HCT116 (cell line): ENCODE measurements around the gene HCFC1. TPM values are rescaled to one million over a fixed set of nuclear protein-coding genes. Genes with fewer than 3 reads are reported as not detected.

Experiments
- ATAC-seq: fragments of 200-7000 bp; cut with Tn5 transposase; 2 replicates; pipeline ENCODE4 v1.9.1; 2020; ENCODE audit warnings: mild to moderate bottlenecking, moderate library complexity
- BruUV-seq: library from RNA; stranded (reverse); fragments of 400-500 nt; replicated peaks from 2 replicates; lab custom pipeline; 2021; lab: Mats Ljungman, UMichigan
- CTCF ChIA-PET: fragments of 300-600 bp; sonication (Branson Sonifier 250); formaldehyde crosslinking; loops from one replicate; lab custom pipeline; 2021; ENCODE audit warnings: antibody characterized with exemption; lab: Charles Lee
- POLR2A ChIA-PET: fragments of 300-600, 350-600 bp; sonication (Branson Sonifier 250); formaldehyde crosslinking; loops from one replicate; lab custom pipeline; 2021; ENCODE audit warnings: antibody characterized with exemption; lab: Charles Lee
- RAD21 ChIA-PET, 2 experiments: fragments of 300-600 bp; sonication (Branson Sonifier 250); formaldehyde crosslinking; loops; one replicate each; lab custom pipeline; 2023; ENCODE audit warnings: low total read pairs in 2 of 2; ENCODE audit not compliant: uncharacterized antibody in 2 of 2, unreplicated experiment in 2 of 2, low non-redundant PET in 1 of 2; lab: Charles Lee
- DNase-seq: peaks from one replicate; pipeline ENCODE4 v3.0.0-alpha.2; 2010; ENCODE audit warnings: low read depth, low spot score
- H2AFZ ChIP-seq: fragments of 200-600 bp; shearing (Covaris generic), sonication (generic); 2 replicates; pipeline ENCODE4 v1.6.1; 2017; ENCODE audit warnings: low read depth, mixed run types, mixed read lengths, antibody characterized with exemption, low read length; ENCODE audit not compliant: poor library complexity, severe bottlenecking
- H3K27ac ChIP-seq: 2 replicates; pipeline ENCODE4 v1.5.1; 2012; ENCODE audit warnings: low read depth, low read length
- H3K27me3 ChIP-seq: fragments of 200-600 bp; sonication (generic); 2 replicates; pipeline ENCODE4 v1.6.1; 2016; ENCODE audit warnings: mixed run types, low read length, mixed read lengths; ENCODE audit not compliant: insufficient read depth
- H3K36me3 ChIP-seq, 2 experiments: fragments of 200-500 bp in 1 of 2; fragments of 200-600 bp in 1 of 2; sonication (Bioruptor generic) in 1 of 2; sonication (generic) in 1 of 2; 2 replicates each; pipeline versions ENCODE4 v1.5.1 to v1.6.1; 2014 to 2016; ENCODE audit warnings: low read length in 2 of 2, inconsistent platforms in 1 of 2, mixed read lengths in 1 of 2, mixed run types in 1 of 2; ENCODE audit not compliant: insufficient read depth in 2 of 2, control insufficient read depth in 1 of 2
- H3K4me1 ChIP-seq, 2 experiments: fragments of 200-600 bp in 1 of 2; sonication (generic) in 1 of 2; 2 replicates each; pipeline versions ENCODE4 v1.5.1 to v1.6.1; 2012 to 2017; ENCODE audit warnings: low read length in 2 of 2, inconsistent platforms in 1 of 2, mild to moderate bottlenecking in 1 of 2, mixed read lengths in 1 of 2, mixed run types in 1 of 2, moderate library complexity in 1 of 2; ENCODE audit not compliant: insufficient read depth in 2 of 2, control insufficient read depth in 1 of 2
- H3K4me2 ChIP-seq: fragments of 200-600 bp; sonication (generic); 2 replicates; pipeline ENCODE4 v1.6.1; 2017; ENCODE audit warnings: mixed run types, low read length, mixed read lengths
- H3K4me3 ChIP-seq, 2 experiments: fragments of 200-600 bp in 1 of 2; sonication (generic) in 1 of 2; replicated peaks in 1 of 2; 2 replicates each; pipeline ENCODE4 v1.5.1; 2011 to 2016; ENCODE audit warnings: low read length in 2 of 2, control low read depth in 1 of 2, low read depth in 1 of 2, mild to moderate bottlenecking in 1 of 2, mixed read lengths in 1 of 2, mixed run types in 1 of 2
- H3K79me2 ChIP-seq: fragments of 200-600 bp; sonication (generic); 2 replicates; pipeline ENCODE4 v1.6.1; 2017; ENCODE audit warnings: mild to moderate bottlenecking, mixed run types, low read length, moderate library complexity, mixed read lengths; ENCODE audit not compliant: insufficient read depth
- H3K9ac ChIP-seq: fragments of 200-600 bp; sonication (generic); 2 replicates; pipeline ENCODE4 v1.6.1; 2016; ENCODE audit warnings: low read length, mixed read lengths
- H3K9me2 ChIP-seq: fragments of 200-600 bp; sonication (generic), shearing (Covaris generic); 2 replicates; pipeline ENCODE4 v1.6.1; 2017; ENCODE audit warnings: mixed run types, mild to moderate bottlenecking, moderate library complexity; ENCODE audit not compliant: insufficient read depth
- H3K9me3 ChIP-seq, 2 experiments: fragments of 200-500 bp in 1 of 2; fragments of 200-600 bp in 1 of 2; sonication (Bioruptor generic) in 1 of 2; sonication (generic) in 1 of 2; 2 replicates each; pipeline ENCODE4 v1.6.1; 2014 to 2017; ENCODE audit warnings: low read length in 2 of 2, mixed read lengths in 2 of 2, inconsistent platforms in 1 of 2, low read depth in 1 of 2, mild to moderate bottlenecking in 1 of 2, mixed run types in 1 of 2, moderate library complexity in 1 of 2; ENCODE audit not compliant: control insufficient read depth in 1 of 2, insufficient read depth in 1 of 2
- H4K20me1 ChIP-seq: fragments of 200-600 bp; sonication (generic), shearing (Covaris generic); 2 replicates; pipeline ENCODE4 v1.6.1; 2017; ENCODE audit warnings: mixed run types, mild to moderate bottlenecking, moderate library complexity; ENCODE audit not compliant: insufficient read depth
- CBX3 ChIP-seq: IDR thresholded peaks from 2 replicates; pipeline ENCODE4 v1.6.1; 2012; ENCODE audit warnings: low read depth
- ELF1 ChIP-seq: IDR thresholded peaks from 2 replicates; pipeline ENCODE4 v1.6.1; 2012; ENCODE audit warnings: low read depth, borderline replicate concordance
- EZH2 ChIP-seq: fragments of 200-600 bp; sonication (generic); IDR thresholded peaks from 2 replicates; pipeline ENCODE4 v1.6.1; 2017; ENCODE audit warnings: antibody characterized with exemption, mixed run types
- EZH2phosphoT487 ChIP-seq: fragments of 200-600 bp; IDR thresholded peaks from 2 replicates; pipeline ENCODE4 v1.6.1; 2018; ENCODE audit warnings: antibody characterized with exemption, borderline replicate concordance
- FOSL1 ChIP-seq: IDR thresholded peaks from 2 replicates; pipeline ENCODE4 v1.6.1; 2012; ENCODE audit warnings: low read depth
- JUND ChIP-seq: IDR thresholded peaks from 2 replicates; pipeline ENCODE4 v1.6.1; 2012
- POLR2A ChIP-seq: IDR thresholded peaks from 2 replicates; pipeline ENCODE4 v1.7.0; 2011; ENCODE audit warnings: borderline replicate concordance; ENCODE audit not compliant: insufficient read depth, insufficient read length; ENCODE audit errors: extremely low read depth
- POLR2AphosphoS5 ChIP-seq: IDR thresholded peaks from 2 replicates; pipeline ENCODE4 v1.6.1; 2011; ENCODE audit warnings: mild to moderate bottlenecking, low read depth, low read length, moderate library complexity
- RAD21 ChIP-seq: IDR thresholded peaks from 2 replicates; pipeline ENCODE4 v1.6.1; 2012; ENCODE audit warnings: low read depth, mild to moderate bottlenecking
- SP1 ChIP-seq: IDR thresholded peaks from 2 replicates; pipeline ENCODE4 v1.6.1; 2012; ENCODE audit warnings: low read depth
- YY1 ChIP-seq: IDR thresholded peaks from 2 replicates; pipeline ENCODE4 v1.6.1; 2011; ENCODE audit warnings: low read length, low read depth, moderate library complexity, mild to moderate bottlenecking; ENCODE audit not compliant: insufficient replicate concordance; ENCODE audit errors: extremely low read depth
- ZBTB33 ChIP-seq: IDR thresholded peaks from 2 replicates; pipeline ENCODE4 v1.6.1; 2011; ENCODE audit warnings: mild to moderate bottlenecking, low read length, moderate library complexity; ENCODE audit not compliant: insufficient replicate concordance; ENCODE audit errors: extremely low read depth
- ZNF274 ChIP-seq: fragments of 200-500 bp; sonication (Bioruptor generic); IDR thresholded peaks from 2 replicates; pipeline ENCODE4 v1.6.1; 2014; ENCODE audit warnings: mild to moderate bottlenecking, low read depth, low read length, inconsistent platforms
- intact Hi-C: fragments of 100-400 bp; cut with micrococcal nuclease; formaldehyde crosslinking; loops from 2 replicates; pipeline ENCODE4 v1.10.0; 2022
- total RNA-seq: library from RNA; stranded (reverse); gene quantifications from one replicate; pipeline ENCODE4 v1.2.1, GENCODE V29; 2021; ENCODE audit not compliant: unreplicated experiment
- TF ChIP-seq, protein P1 (sequence below): IDR thresholded peaks from 2 replicates; pipeline ENCODE4 v1.6.1; 2012
- TF ChIP-seq, protein P2 (sequence below): IDR thresholded peaks from 2 replicates; pipeline ENCODE4 v1.6.1; 2012

HCFC1 gene
- total RNA-seq, 1 experiment from 2014 or later: 72.8 TPM

DNA sequence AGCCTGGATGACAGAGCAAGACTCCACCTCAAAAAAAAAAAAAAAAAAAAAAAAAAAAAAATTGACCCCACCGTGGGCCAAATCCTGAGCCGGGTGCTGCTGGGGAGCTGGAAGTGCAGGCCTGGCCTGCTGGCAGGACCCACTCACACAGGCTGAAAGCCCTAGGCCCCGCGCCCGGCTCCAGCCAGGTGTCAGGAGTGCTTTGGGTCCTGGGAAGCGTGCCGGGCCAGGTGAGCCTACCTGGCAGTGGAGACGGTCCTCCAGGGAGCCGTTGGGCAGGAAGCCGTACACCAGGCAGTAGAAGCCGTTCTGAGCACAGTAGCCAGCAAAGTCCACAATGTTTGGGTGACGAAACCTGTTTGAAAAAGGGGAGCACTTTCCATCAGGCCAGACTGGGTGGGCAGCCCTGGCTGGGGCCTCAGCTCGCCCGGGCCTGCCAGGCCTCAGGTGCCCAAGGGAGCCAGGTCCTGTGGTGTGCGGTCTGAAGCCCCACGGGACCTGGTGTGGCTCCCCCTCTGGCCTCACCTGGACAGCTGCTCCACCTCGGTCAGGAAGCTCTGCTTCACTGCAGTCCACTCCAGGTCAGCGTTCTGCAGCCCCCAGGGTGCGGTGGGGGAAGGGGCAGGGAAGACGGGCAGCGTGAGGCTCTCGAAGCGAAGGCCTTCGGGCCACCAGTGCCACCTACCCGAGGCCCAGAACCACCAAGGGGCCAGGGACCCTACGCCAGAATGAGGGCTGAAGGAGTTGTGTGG, 46.3 kb upstream of the HCFC1 start:
- ChIA-PET CTCF (no interaction called here), POLR2A (interaction anchor here (0.5 kb wide), 1 partner anchor 420 kb away, joined by 3 read pairs; no protein-coding TSS in a partner anchor), RAD21 (no interaction called here)
- ATAC-seq: no peak
- Histone ChIP-seq H3K27ac (peak overlapping the region; percentile 88), H3K9me3 (no peaks in the 10 kb centered on the region), H3K27me3 (no peaks in the 10 kb centered on the region), H3K4me3 (peak overlapping the region; percentile 68 to 69), H3K36me3 (peaks cover 2 to 5% of the 10 kb centered on the region in 2 experiments; a peak in 1 of 4 replicates), H3K4me2 (peak overlapping the region; percentile 81), H3K9me2 (no peaks in the 10 kb centered on the region), H3K4me1 (peaks cover 9 to 31% of the 10 kb centered on the region in 2 experiments), H3K9ac (peak overlapping the region; percentile 88), H3K79me2 (peaks cover 42% of the 10 kb centered on the region), H2AFZ (no peak overlapping the region), H4K20me1 (no peaks in the 10 kb centered on the region)
- no TSS peak for BruUV-seq
- DNase-seq: no peak
- TF ChIP-seq JUND: no peak
- no peak for TF ChIP-seq EZH2phosphoT487
- no peak for TF ChIP-seq ELF1
- TF ChIP-seq, protein P1, sequence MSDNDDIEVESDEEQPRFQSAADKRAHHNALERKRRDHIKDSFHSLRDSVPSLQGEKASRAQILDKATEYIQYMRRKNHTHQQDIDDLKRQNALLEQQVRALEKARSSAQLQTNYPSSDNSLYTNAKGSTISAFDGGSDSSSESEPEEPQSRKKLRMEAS: no peak
- no peak for TF ChIP-seq EZH2
- TF ChIP-seq ZNF274: no peak
- TF ChIP-seq POLR2AphosphoS5: no peak
- TF ChIP-seq POLR2A: no peak
- TF ChIP-seq CBX3: no peak
- TF ChIP-seq ZBTB33: no peak
- no peak for TF ChIP-seq FOSL1
- no peak for TF ChIP-seq YY1
- no peak for TF ChIP-seq RAD21
- TF ChIP-seq, protein P2, sequence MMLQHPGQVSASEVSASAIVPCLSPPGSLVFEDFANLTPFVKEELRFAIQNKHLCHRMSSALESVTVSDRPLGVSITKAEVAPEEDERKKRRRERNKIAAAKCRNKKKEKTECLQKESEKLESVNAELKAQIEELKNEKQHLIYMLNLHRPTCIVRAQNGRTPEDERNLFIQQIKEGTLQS: no peak
- TF ChIP-seq SP1: no peak
- intact Hi-C loops: no loop called here
